Activated CD4-positive, alpha-beta T cell treated with anti-CD3 and anti-CD28 coated beads for 36 hours (primary cell): ENCODE data around the gene CFI. TPM values are rescaled to one million over a fixed set of nuclear protein-coding genes. Genes with fewer than 3 reads are reported as not detected.

Experiments
- ATAC-seq: fragments of 200-7000 bp; cut with Tn5 transposase; one replicate; pipeline ENCODE4 v1.10.0; 2021; ENCODE audit warnings: mild to moderate bottlenecking, moderate library complexity
- CTCF ChIA-PET: fragments of 350-600 bp; sonication (Branson Sonifier 250); formaldehyde crosslinking; loops from one replicate; lab custom pipeline; 2021; ENCODE audit warnings: antibody characterized with exemption; lab: Charles Lee
- POLR2A ChIA-PET: fragments of 350-600 bp; sonication (Branson Sonifier 250); formaldehyde crosslinking; loops from one replicate; lab custom pipeline; 2021; ENCODE audit warnings: antibody characterized with exemption, inconsistent platforms; lab: Charles Lee
- DNase-seq: peaks from one replicate; pipeline ENCODE4 v3.0.0-alpha.2; 2020
- H3K27ac Mint-ChIP-seq: one replicate; pipeline ENCODE4 v1.8.0; 2021; ENCODE audit warnings: mixed read lengths
- H3K27me3 Mint-ChIP-seq: one replicate; pipeline ENCODE4 v1.8.0; 2021; ENCODE audit warnings: mixed read lengths
- H3K36me3 Mint-ChIP-seq: one replicate; pipeline ENCODE4 v1.8.0; 2021; ENCODE audit warnings: low read depth, mixed read lengths
- H3K4me1 Mint-ChIP-seq: one replicate; pipeline ENCODE4 v1.8.0; 2021; ENCODE audit warnings: mixed read lengths
- H3K4me3 Mint-ChIP-seq: one replicate; pipeline ENCODE4 v1.8.0; 2021; ENCODE audit warnings: mild to moderate bottlenecking, moderate library complexity, mixed read lengths
- H3K9me3 Mint-ChIP-seq: one replicate; pipeline ENCODE4 v1.8.0; 2021; ENCODE audit warnings: low read depth, mixed read lengths
- intact Hi-C, 2 experiments: fragments of 100-400 bp; cut with DNase I in 1 of 2; cut with micrococcal nuclease in 1 of 2; formaldehyde crosslinking; loops; one replicate each; pipeline versions ENCODE4 v1.14.2 to v1.15.1; 2022 to 2024; cut with DNase I, micrococcal nuclease
- total RNA-seq, 2 experiments: library from RNA; stranded (reverse); gene quantifications; one replicate each; pipeline ENCODE4 v1.2.3, GENCODE V29; 2021

CFI gene
- total RNA-seq, 2 experiments from 2014 or later, result not detected

- ChIA-PET CTCF (interaction anchor here (0.6 to 1.2 kb wide), 6 partner anchors 25 to 357 kb away, joined by 3 to 8 read pairs (median 3); partner anchors contain the start of genes CFI and SEC24B), POLR2A (interaction anchor here (0.6 to 1.7 kb wide), 3 partner anchors 28 to 292 kb away, joined by 4 to 10 read pairs (median 7); no protein-coding TSS in a partner anchor)
- peak within 1 kb of the TSS; percentile 84 for H3K4me3 Mint-ChIP-seq
Measured at GRCh38 chr4:109729718-109730618, 71.8 kb downstream of the CFI start, which contains the start of gene PLA2G12A. PLA2G12A (minus strand) TSS chr4:109730070; CDS start chr4:109729809, 261 bp downstream.

GRCh38 chr4:109729117-109729717 is 72.6 kb downstream of the CFI start:
- Mint-ChIP-seq H3K9me3 (no peaks in the 10 kb centered on the region), H3K4me1 (peaks cover 16% of the 10 kb centered on the region), H3K27me3 (no peaks in the 10 kb centered on the region), H3K36me3 (peaks cover 14% of the 10 kb centered on the region), H3K4me3 (peak overlapping the region; percentile 84), H3K27ac (peak overlapping the region; percentile 64)
- ChIA-PET CTCF (interaction anchor here (0.8 kb wide), 1 partner anchor 296 kb away, joined by 3 read pairs; the partner anchor contains the start of gene SEC24B), POLR2A (interaction anchor here (0.6 to 1.7 kb wide), 2 partner anchors 27 to 255 kb away, joined by 7 to 10 read pairs; no protein-coding TSS in a partner anchor)
- DNase-seq (no peak), ATAC-seq (peak; percentile 35)
- intact Hi-C loops, result loop anchor here (1.0 to 10.0 kb wide), 5 partner anchors 26 to 1074 kb away; partner anchors contain the start of genes CASP6 (in 2 of the 2), MCUB (in 1 of the 2) and OSTC (in 1 of the 2)

More at GRCh38 chr4:109729718-109730618, 71.8 kb downstream of the CFI start, which contains the start of gene PLA2G12A:
- H3K27ac Mint-ChIP-seq, result peak within 1 kb of the TSS; percentile 71
- H3K9me3 Mint-ChIP-seq, result no peaks in the 10 kb centered on the region
- no peaks in the 10 kb centered on the region for H3K27me3 Mint-ChIP-seq
- intact Hi-C loops, result loop anchor here (1.0 to 10.0 kb wide), 8 partner anchors 27 to 1075 kb away; partner anchors contain the start of genes CASP6 (in 2 of the 2), SEC24B (in 2 of the 2), ELOVL6 (in 1 of the 2) and GAR1 (in 1 of the 2)
- peaks cover 10% of the 10 kb centered on the region for H3K36me3 Mint-ChIP-seq
- DNase-seq (peak; percentile 85), ATAC-seq (peak; percentile 87)
- H3K4me1 Mint-ChIP-seq, result peaks cover 14% of the 10 kb centered on the region

GRCh38 chr4:109728385-109728784 is 73.4 kb downstream of the CFI start:
- no peaks in the 10 kb centered on the region for H3K9me3 Mint-ChIP-seq
- peaks cover 14% of the 10 kb centered on the region for H3K36me3 Mint-ChIP-seq
- POLR2A ChIA-PET, result interaction anchor here (0.6 to 1.7 kb wide), 2 partner anchors 26 to 28 kb away, joined by 3 to 7 read pairs; no protein-coding TSS in a partner anchor
- CTCF ChIA-PET, result interaction anchor here (0.7 kb wide), 1 partner anchor 295 kb away, joined by 3 read pairs; no protein-coding TSS in a partner anchor
- no peaks in the 10 kb centered on the region for H3K27me3 Mint-ChIP-seq
- peaks cover 16% of the 10 kb centered on the region for H3K4me1 Mint-ChIP-seq
- no peak overlapping the region for H3K27ac Mint-ChIP-seq
- H3K4me3 Mint-ChIP-seq, result peak overlapping the region; percentile 84
- intact Hi-C loops, result loop anchor here (2.0 to 10.0 kb wide), 3 partner anchors 26 to 1074 kb away; partner anchors contain the start of genes CASP6 (in 1 of the 2) and OSTC (in 1 of the 2)
- ATAC-seq, result no peak
- no peak for DNase-seq

GRCh38 chr4:109723110-109723509 is 78.7 kb downstream of the CFI start:
- peaks cover 22% of the 10 kb centered on the region for H3K36me3 Mint-ChIP-seq
- intact Hi-C loops, result loop anchor here in 1 of 2 experiments (10.0 kb wide), 1 partner anchor 1068 kb away; the partner anchor contains the start of gene OSTC
- no peak overlapping the region for H3K4me3 Mint-ChIP-seq
- ChIA-PET CTCF (no interaction called here), POLR2A (no interaction called here)
- H3K4me1 Mint-ChIP-seq, result peaks cover 9% of the 10 kb centered on the region
- H3K27ac Mint-ChIP-seq, result no peak overlapping the region
- ATAC-seq (no peak), DNase-seq (no peak)
- no peaks in the 10 kb centered on the region for H3K27me3 Mint-ChIP-seq
- H3K9me3 Mint-ChIP-seq, result no peaks in the 10 kb centered on the region

GRCh38 chr4:109722357-109722756 is 79.4 kb downstream of the CFI start:
- peaks cover 24% of the 10 kb centered on the region for H3K36me3 Mint-ChIP-seq
- intact Hi-C loops, result loop anchor here in 1 of 2 experiments (10.0 kb wide), 1 partner anchor 1068 kb away; the partner anchor contains the start of gene OSTC
- DNase-seq, result no peak
- ATAC-seq, result no peak
- H3K27ac Mint-ChIP-seq, result no peak overlapping the region
- peaks cover 5% of the 10 kb centered on the region for H3K4me1 Mint-ChIP-seq
- H3K27me3 Mint-ChIP-seq, result no peaks in the 10 kb centered on the region
- H3K9me3 Mint-ChIP-seq, result no peaks in the 10 kb centered on the region
- POLR2A ChIA-PET, result no interaction called here
- CTCF ChIA-PET, result no interaction called here
- no peak overlapping the region for H3K4me3 Mint-ChIP-seq

GRCh38 chr4:109721033-109721432 is 80.8 kb downstream of the CFI start:
- Mint-ChIP-seq H3K27me3 (no peaks in the 10 kb centered on the region), H3K4me1 (peaks cover 2% of the 10 kb centered on the region), H3K4me3 (no peak overlapping the region), H3K36me3 (peaks cover 26% of the 10 kb centered on the region), H3K9me3 (no peaks in the 10 kb centered on the region), H3K27ac (no peak overlapping the region)
- intact Hi-C loops, result loop anchor here in 1 of 2 experiments (10.0 kb wide), 1 partner anchor 1066 kb away; the partner anchor contains the start of gene OSTC
- DNase-seq (no peak), ATAC-seq (no peak)
- ChIA-PET CTCF (interaction anchor here (0.8 kb wide), 1 partner anchor 335 kb away, joined by 3 read pairs; no protein-coding TSS in a partner anchor), POLR2A (interaction anchor here (0.7 kb wide), 1 partner anchor 71 kb away, joined by 3 read pairs; no protein-coding TSS in a partner anchor)

- Mint-ChIP-seq H3K27ac (no peak overlapping the region), H3K9me3 (no peaks in the 10 kb centered on the region), H3K4me1 (peaks cover 2% of the 10 kb centered on the region), H3K4me3 (no peak overlapping the region), H3K36me3 (peaks cover 25% of the 10 kb centered on the region), H3K27me3 (no peaks in the 10 kb centered on the region)
- ChIA-PET POLR2A (no interaction called here), CTCF (no interaction called here)
- DNase-seq (no peak), ATAC-seq (no peak)
- intact Hi-C loops, result loop anchor here in 1 of 2 experiments (10.0 kb wide), 1 partner anchor 1065 kb away; the partner anchor contains the start of gene OSTC
Measured at GRCh38 chr4:109719604-109720003, 82.2 kb downstream of the CFI start.

GRCh38 chr4:109718759-109719158 is 83.0 kb downstream of the CFI start:
- ATAC-seq, result no peak
- no peak overlapping the region for H3K27ac Mint-ChIP-seq
- no peak overlapping the region for H3K4me3 Mint-ChIP-seq
- H3K9me3 Mint-ChIP-seq, result no peaks in the 10 kb centered on the region
- H3K27me3 Mint-ChIP-seq, result no peaks in the 10 kb centered on the region
- no peak for DNase-seq
- intact Hi-C loops, result no loop called here
- ChIA-PET CTCF (no interaction called here), POLR2A (no interaction called here)
- no peaks in the 10 kb centered on the region for H3K4me1 Mint-ChIP-seq
- H3K36me3 Mint-ChIP-seq, result peaks cover 24% of the 10 kb centered on the region

GRCh38 chr4:109713500-109713899 is 88.3 kb downstream of the CFI start:
- DNase-seq, result no peak
- H3K36me3 Mint-ChIP-seq, result peaks cover 20% of the 10 kb centered on the region
- H3K27me3 Mint-ChIP-seq, result no peaks in the 10 kb centered on the region
- no peak overlapping the region for H3K27ac Mint-ChIP-seq
- no peak for ATAC-seq
- POLR2A ChIA-PET, result no interaction called here
- no peak overlapping the region for H3K4me3 Mint-ChIP-seq
- intact Hi-C loops, result no loop called here
- no peaks in the 10 kb centered on the region for H3K9me3 Mint-ChIP-seq
- H3K4me1 Mint-ChIP-seq, result no peaks in the 10 kb centered on the region
- CTCF ChIA-PET, result interaction anchor here (2.6 kb wide), 1 partner anchor 12 kb away, joined by 6 read pairs; no protein-coding TSS in a partner anchor

GRCh38 chr4:109708990-109709389 is 92.8 kb downstream of the CFI start:
- CTCF ChIA-PET, result interaction anchor here (0.6 kb wide), 2 partner anchors 530 to 1137 kb away, joined by 3 read pairs; no protein-coding TSS in a partner anchor
- DNase-seq, result no peak
- H3K27ac Mint-ChIP-seq, result no peak overlapping the region
- no peak for ATAC-seq
- peaks cover 3% of the 10 kb centered on the region for H3K36me3 Mint-ChIP-seq
- peaks cover 4% of the 10 kb centered on the region for H3K4me1 Mint-ChIP-seq
- H3K4me3 Mint-ChIP-seq, result no peak overlapping the region
- intact Hi-C loops, result loop anchor here in 1 of 2 experiments (10.0 kb wide), 2 partner anchors 144 to 236 kb away; partner anchors contain the start of gene MCUB
- H3K9me3 Mint-ChIP-seq, result no peaks in the 10 kb centered on the region
- H3K27me3 Mint-ChIP-seq, result no peaks in the 10 kb centered on the region
- POLR2A ChIA-PET, result no interaction called here
